ENCODE data around the gene EGFR. TPM values are rescaled to one million over a fixed set of nuclear protein-coding genes. Genes with fewer than 3 reads are reported as not detected.

The EGFR gene
- total RNA-seq, 2 experiments from 2014 or later, result not detected

DNA sequence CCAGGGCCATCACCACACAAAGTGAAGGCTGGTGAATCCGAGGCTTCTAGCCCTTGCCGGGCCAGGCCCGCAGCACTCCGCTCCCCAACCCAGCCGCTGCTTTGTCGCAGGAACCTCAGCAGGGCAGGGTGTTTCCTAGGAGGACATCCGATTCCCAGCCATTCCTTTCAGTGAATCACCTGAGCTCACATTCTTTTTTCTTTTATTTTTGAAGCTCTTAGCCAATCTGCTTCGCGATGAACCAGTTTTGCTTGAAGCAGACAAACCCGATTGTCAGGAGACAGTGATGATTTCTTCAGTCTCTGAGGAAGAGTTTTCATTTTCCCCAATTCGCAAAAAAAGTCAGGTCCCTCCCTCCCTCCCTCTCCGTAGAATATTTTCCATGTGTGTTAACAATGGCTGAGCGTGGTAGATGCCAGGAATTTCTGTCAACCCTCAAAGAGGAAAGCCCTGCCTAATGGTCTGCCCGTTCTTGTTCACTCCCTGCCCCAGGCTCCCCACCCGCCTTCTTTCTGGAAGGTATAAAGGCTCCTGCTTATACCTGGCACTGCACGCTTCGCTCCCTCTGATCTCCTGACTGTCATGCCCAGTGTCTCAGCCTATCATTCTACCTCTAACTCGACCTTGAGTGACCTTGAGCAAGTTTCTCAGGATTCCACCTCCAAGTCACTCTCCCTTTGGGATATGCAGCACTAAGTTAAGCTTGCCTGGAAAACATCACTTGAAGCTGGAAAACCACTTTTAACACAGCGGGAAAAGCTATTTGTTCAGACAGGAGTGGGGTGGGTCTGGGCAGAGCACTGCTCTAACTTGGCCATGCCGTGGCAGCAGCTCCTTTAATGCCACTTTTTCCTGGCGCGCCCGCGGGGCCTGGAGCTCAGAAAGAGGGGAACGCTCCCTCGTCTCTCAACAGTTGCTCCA is 35.1 kb downstream of the EGFR start:
- ChIA-PET CTCF (no interaction called here), POLR2A (no interaction called here)
- Mint-ChIP-seq H3K9me3 (no peaks in the 10 kb centered on the region), H3K36me3 (ENCODE audit: low read depth) (no peaks in the 10 kb centered on the region), H3K27me3 (no peaks in the 10 kb centered on the region), H3K4me1 (no peaks in the 10 kb centered on the region), H3K4me3 (no peak overlapping the region), H3K27ac (no peak overlapping the region)
- no peak for DNase-seq

DNA sequence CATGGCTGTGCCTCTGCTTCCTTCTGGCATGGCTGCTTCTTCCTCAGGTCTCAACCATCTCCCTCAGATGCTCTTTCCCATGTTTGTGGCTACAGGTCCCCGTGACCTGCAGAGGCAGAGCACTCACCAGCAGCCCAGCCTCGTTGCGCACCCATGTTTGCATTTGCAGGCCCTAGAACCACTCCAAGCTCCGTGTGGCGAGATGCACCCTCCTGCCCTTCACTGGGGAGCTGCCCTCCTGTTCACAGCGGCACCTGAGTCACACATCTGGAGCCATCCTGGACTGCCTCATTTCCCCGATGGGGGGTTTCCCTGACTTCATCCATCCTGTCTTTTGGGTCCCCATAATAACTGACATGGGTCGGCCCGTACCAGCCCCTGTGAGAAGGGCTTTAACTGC is 35.9 kb downstream of the EGFR start:
- Mint-ChIP-seq H3K4me3 (no peak overlapping the region), H3K36me3 (ENCODE audit: low read depth) (no peaks in the 10 kb centered on the region), H3K4me1 (no peaks in the 10 kb centered on the region), H3K9me3 (no peaks in the 10 kb centered on the region), H3K27ac (no peak overlapping the region), H3K27me3 (no peaks in the 10 kb centered on the region)
- no peak for DNase-seq
- POLR2A ChIA-PET, result no interaction called here
- CTCF ChIA-PET, result no interaction called here

DNA sequence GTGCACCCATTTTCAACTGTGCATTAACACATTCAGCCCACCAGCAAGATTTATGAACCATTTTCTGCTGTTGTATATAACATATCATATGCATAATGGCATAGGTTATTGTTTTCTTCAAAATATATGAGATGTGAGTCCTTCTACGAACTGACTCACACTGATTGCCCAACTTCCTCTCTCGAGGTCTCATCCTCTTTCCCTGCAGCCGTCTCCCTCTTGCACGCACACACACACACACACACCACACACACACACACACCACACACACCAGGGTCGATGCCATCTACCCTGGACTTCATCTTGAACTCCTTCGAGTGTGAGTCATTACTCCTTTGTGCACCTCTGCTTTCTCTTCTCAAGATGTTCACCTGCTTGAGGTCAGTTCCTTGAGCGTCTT is 36.7 kb downstream of the EGFR start:
- Mint-ChIP-seq H3K9me3 (no peaks in the 10 kb centered on the region), H3K27me3 (no peaks in the 10 kb centered on the region), H3K27ac (no peak overlapping the region), H3K36me3 (ENCODE audit: low read depth) (no peaks in the 10 kb centered on the region), H3K4me3 (no peak overlapping the region), H3K4me1 (no peaks in the 10 kb centered on the region)
- DNase-seq, result no peak
- ChIA-PET POLR2A (no interaction called here), CTCF (no interaction called here)

DNA sequence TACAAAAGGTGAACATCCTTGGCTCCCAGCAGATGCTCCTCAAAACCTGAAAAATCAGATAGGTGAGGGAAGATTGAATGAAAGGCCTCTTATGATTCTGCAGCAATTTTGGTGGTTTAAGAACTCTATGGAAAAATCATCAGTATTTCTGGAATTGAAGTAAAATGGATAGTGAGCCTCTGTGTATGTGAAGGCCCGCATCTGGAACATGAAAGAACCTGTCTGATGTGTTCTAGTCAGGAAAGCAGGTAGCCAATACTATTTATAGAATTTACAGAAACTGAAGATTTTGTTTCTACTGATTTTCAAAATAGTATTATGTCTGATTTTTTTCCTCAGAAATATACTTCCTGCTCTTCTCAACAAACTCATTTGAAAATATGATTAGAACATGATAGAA is 37.3 kb downstream of the EGFR start:
- Mint-ChIP-seq H3K27ac (no peak overlapping the region), H3K36me3 (ENCODE audit: low read depth) (no peaks in the 10 kb centered on the region), H3K4me1 (no peaks in the 10 kb centered on the region), H3K4me3 (no peak overlapping the region), H3K27me3 (no peaks in the 10 kb centered on the region), H3K9me3 (no peaks in the 10 kb centered on the region)
- POLR2A ChIA-PET, result no interaction called here
- no peak for DNase-seq
- CTCF ChIA-PET, result no interaction called here

DNA sequence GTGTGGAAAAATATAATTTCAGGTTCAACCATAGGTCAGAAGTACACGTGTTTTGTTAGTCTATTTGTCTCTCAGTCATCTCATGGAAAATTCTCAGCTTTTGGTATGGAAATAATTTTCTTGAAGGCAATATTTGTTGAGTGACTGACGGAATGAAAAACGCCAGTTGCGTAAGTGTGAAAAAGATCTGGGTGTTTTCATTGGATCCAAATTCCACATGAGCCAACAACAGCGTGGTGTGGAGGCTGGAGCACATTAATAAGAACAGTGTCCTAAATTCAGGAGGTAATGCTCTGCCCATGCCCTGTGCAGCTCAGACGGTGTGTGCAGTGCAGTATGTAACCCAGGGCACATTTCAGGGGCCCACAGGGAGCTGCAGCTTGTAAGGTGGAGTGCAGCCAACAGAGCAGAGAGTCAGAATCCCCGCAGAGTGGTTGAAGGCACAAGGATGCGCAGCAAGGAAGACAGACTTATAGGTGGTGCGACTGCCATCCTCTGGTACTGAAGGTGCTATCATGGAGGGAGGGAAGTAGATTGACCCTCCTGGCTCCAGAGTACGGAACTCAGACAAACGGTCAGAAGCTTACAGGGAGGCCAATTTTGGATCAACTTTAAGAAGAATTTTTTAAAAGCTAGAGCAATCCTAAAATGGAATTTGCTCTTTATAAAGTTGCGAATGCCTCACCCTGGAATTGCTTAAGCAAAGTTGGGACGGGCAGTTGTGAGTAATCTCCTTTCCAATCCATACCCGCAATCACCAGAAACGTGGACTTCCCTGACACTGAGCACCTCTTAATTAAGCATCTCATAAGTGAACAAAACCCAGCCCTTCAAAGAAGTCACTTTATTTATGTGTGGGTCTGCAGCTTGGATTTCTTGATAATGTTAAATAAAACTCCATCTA is 38.0 kb downstream of the EGFR start:
- H3K27ac Mint-ChIP-seq, result no peak overlapping the region
- H3K4me3 Mint-ChIP-seq, result no peak overlapping the region
- no peaks in the 10 kb centered on the region for H3K36me3 Mint-ChIP-seq (ENCODE audit: low read depth)
- DNase-seq, result no peak
- no peaks in the 10 kb centered on the region for H3K9me3 Mint-ChIP-seq
- no peaks in the 10 kb centered on the region for H3K4me1 Mint-ChIP-seq
- peaks cover under 1% of the 10 kb centered on the region for H3K27me3 Mint-ChIP-seq
- ChIA-PET CTCF (no interaction called here), POLR2A (no interaction called here)

DNA sequence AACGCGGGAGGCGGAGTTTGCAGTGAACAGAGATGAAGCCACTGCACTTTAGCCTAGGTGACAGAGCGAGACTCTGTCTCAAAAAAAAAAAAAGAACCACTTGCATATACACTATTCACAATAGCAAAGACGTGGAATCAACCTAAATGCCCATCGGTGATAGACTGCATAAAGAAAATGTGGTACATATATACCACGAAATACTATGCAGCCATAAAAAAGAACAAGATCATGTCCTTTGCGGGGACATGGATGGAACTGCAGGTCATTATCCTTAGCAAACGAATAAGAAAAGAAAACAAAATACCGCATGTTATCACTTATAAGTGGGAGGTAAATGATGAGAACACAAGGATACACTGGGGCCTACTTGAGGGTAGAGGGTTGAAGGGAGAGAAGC is 39.5 kb downstream of the EGFR start:
- Mint-ChIP-seq H3K27ac (no peak overlapping the region), H3K36me3 (ENCODE audit: low read depth) (no peaks in the 10 kb centered on the region), H3K4me1 (no peaks in the 10 kb centered on the region), H3K27me3 (peaks cover 6% of the 10 kb centered on the region), H3K9me3 (no peaks in the 10 kb centered on the region), H3K4me3 (no peak overlapping the region)
- CTCF ChIA-PET, result no interaction called here
- DNase-seq, result no peak
- POLR2A ChIA-PET, result no interaction called here

DNA sequence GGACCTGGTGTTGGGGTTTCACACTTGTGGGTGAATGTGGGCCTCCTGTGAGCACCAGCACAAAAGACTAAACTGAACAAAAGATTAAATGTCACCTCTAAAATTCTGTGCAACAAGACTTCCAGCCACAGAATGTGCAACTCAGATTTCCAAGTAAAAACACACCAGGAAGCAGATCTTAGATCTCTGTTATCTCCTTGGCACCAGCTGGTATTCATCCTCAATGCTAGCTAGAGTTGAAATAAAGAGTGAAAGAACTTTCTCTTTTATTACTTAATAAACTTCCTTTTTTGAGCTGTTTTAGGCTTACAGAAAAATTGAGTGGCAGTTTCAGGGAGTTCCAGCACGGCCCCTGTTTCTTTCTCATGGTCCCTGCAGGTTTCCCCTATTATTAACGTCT is 40.2 kb downstream of the EGFR start:
- no peaks in the 10 kb centered on the region for H3K36me3 Mint-ChIP-seq (ENCODE audit: low read depth)
- CTCF ChIA-PET, result no interaction called here
- DNase-seq, result no peak
- H3K27ac Mint-ChIP-seq, result no peak overlapping the region
- H3K4me1 Mint-ChIP-seq, result no peaks in the 10 kb centered on the region
- H3K27me3 Mint-ChIP-seq, result peaks cover 8% of the 10 kb centered on the region
- no peaks in the 10 kb centered on the region for H3K9me3 Mint-ChIP-seq
- H3K4me3 Mint-ChIP-seq, result no peak overlapping the region
- POLR2A ChIA-PET, result no interaction called here

DNA sequence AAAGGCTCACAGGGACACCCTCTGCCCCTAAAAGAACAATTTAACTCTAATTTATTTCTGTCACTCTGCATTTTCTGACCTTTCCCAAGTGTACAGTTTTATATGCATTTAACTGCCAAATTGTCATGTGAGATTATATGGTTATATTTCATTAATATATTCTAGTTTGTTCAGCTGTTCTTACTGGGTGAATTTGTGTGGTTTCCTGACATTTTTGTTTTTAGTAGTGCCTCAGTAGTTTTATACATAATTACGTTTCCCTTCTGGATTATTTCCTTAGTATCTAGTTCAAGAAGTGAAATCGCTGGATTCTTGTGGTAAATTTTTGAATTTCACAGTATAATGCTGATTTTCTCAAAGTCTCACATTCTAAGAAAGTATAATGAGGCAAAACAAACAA is 41.3 kb downstream of the EGFR start:
- no peak for DNase-seq
- Mint-ChIP-seq H3K27me3 (peaks cover 12% of the 10 kb centered on the region), H3K4me3 (no peak overlapping the region), H3K4me1 (no peaks in the 10 kb centered on the region), H3K36me3 (ENCODE audit: low read depth) (no peaks in the 10 kb centered on the region), H3K9me3 (no peaks in the 10 kb centered on the region), H3K27ac (no peak overlapping the region)
- CTCF ChIA-PET, result no interaction called here
- POLR2A ChIA-PET, result no interaction called here

DNA sequence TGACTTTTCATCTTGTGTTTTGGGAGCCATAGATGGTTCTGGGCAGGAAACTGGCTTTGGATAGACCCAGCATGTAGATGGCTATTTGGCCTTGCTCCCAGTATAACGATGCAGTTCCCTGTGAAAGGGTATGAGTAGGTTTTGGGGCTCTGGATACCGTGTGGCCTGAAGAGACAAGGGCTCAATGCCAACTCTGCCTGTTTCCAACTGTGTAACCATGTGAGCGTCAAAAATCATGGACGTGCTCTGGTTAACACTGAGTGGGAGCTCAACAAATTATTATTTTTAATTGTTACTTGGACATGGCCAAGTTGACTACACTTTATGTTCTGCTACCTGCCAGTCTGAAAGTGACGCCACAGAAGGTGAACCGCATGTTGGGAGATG is 41.8 kb downstream of the EGFR start:
- ChIA-PET CTCF (no interaction called here), POLR2A (no interaction called here)
- H3K9me3 Mint-ChIP-seq, result no peaks in the 10 kb centered on the region
- H3K27me3 Mint-ChIP-seq, result peaks cover 12% of the 10 kb centered on the region
- H3K4me1 Mint-ChIP-seq, result no peaks in the 10 kb centered on the region
- no peak overlapping the region for H3K4me3 Mint-ChIP-seq
- no peaks in the 10 kb centered on the region for H3K36me3 Mint-ChIP-seq (ENCODE audit: low read depth)
- DNase-seq, result no peak
- H3K27ac Mint-ChIP-seq, result no peak overlapping the region

DNA sequence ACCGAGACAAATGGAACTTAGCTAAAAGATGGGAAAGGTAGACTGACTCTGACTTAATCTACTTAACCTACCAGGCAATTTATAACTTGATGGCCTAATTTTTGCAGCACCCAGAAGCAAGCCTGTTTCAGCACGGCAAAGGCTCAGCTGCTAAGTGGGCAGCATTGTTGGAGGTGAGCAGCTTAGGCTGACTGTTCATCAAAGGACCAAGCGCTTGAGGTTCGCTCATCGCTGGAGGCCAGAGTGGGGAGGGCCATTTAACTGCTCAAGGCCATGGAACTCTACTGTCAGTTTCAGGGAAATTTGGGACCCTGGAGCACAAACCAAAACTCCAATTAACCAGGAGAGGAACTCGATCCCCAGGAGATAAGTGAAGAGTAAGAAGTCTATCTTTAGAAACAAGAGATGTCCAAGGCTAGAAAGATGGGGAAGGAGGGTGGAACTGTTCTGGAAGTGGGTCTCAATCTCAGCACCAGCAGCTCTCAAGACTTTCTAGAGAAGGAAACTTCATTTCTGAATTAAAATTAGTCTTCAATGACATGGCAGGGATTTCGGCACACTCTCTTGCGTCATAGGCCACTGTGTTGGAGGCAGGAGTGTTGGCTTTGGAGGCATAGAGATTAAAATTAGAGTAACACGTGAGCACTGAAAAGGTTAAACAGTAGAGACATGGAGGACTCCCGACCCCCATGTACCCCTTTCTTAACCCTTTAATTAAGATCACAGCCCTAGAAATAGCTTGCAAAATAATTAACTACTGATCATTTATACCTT is 43.1 kb downstream of the EGFR start:
- CTCF ChIA-PET, result interaction anchor here (0.6 kb wide), 1 partner anchor 45 kb away, joined by 3 read pairs; no protein-coding TSS in a partner anchor
- Mint-ChIP-seq H3K36me3 (ENCODE audit: low read depth) (no peaks in the 10 kb centered on the region), H3K4me1 (no peaks in the 10 kb centered on the region), H3K27ac (no peak overlapping the region), H3K9me3 (no peaks in the 10 kb centered on the region), H3K27me3 (peaks cover 12% of the 10 kb centered on the region), H3K4me3 (no peak overlapping the region)
- POLR2A ChIA-PET, result no interaction called here
- DNase-seq, result no peak

DNA sequence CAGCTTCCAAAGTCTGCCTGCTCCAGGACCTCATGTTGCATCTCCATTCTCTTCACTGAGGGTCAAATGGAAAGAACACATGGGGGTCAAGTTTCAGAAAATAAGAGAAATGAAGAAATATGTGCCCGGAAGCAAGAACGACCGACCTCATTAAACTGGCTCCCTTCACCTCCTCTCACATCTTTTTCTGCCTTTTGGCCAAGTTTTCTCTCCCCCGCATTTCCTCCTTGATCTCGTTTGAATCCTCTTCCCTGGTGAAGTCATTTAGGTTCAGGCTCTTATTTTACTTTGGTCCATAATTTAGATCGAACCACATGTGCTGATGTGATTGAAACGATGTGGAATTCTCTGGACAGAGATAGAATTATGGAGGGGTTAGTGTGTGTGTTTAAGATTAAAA is 44.2 kb downstream of the EGFR start:
- Mint-ChIP-seq H3K9me3 (no peaks in the 10 kb centered on the region), H3K4me1 (no peaks in the 10 kb centered on the region), H3K4me3 (no peak overlapping the region), H3K36me3 (ENCODE audit: low read depth) (no peaks in the 10 kb centered on the region), H3K27ac (no peak overlapping the region), H3K27me3 (peaks cover 13% of the 10 kb centered on the region)
- CTCF ChIA-PET, result no interaction called here
- DNase-seq, result no peak
- POLR2A ChIA-PET, result no interaction called here

DNA sequence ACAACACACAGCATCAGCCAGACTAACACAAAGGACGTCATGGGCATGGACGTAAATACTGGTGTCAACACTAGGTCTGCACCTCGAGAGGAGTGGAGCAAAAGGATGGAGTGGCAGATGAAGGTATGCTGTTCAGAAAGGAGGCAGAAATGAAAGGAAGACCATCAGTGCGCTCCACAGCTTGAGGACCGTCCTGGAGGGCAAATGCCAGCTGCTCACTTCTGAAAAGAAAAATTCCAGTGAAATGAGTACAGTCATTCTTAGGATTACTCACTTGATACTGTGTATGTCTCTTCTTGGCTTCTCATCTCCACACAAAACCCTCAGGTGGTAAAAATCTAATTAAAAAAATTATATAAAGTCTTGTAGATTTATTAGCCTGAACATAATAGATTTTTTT is 44.8 kb downstream of the EGFR start:
- POLR2A ChIA-PET, result no interaction called here
- Mint-ChIP-seq H3K36me3 (ENCODE audit: low read depth) (no peaks in the 10 kb centered on the region), H3K27me3 (peaks cover 14% of the 10 kb centered on the region), H3K27ac (no peak overlapping the region), H3K4me1 (no peaks in the 10 kb centered on the region), H3K9me3 (no peaks in the 10 kb centered on the region), H3K4me3 (no peak overlapping the region)
- CTCF ChIA-PET, result no interaction called here
- DNase-seq, result no peak

DNA sequence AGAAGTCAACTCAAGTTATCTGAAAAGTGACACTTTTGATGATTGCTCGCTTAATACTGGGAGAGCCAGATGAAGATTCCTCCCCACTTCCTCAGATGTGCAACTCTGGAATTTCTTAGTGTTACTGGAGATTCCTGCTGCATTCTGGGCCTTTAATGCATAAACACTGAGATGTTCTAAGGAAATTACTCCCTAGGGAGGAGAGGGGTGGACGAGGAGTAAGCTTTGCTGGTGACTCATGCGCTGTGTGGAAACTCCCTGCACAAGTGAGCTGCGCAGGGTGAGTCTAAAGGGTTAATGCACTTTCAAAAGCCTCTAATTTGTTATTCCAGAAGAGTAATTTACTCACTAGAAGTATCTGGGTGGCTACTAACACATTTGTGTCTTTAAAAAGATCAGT is 46.3 kb downstream of the EGFR start:
- no peak overlapping the region for H3K4me3 Mint-ChIP-seq
- H3K27ac Mint-ChIP-seq, result no peak overlapping the region
- ChIA-PET CTCF (no interaction called here), POLR2A (no interaction called here)
- H3K9me3 Mint-ChIP-seq, result no peaks in the 10 kb centered on the region
- peaks cover 25% of the 10 kb centered on the region for H3K27me3 Mint-ChIP-seq
- H3K4me1 Mint-ChIP-seq, result no peaks in the 10 kb centered on the region
- no peak for DNase-seq
- H3K36me3 Mint-ChIP-seq (ENCODE audit: low read depth), result no peaks in the 10 kb centered on the region

Measured in activated CD4-positive, alpha-beta T cell treated with anti-CD3 and anti-CD28 coated beads, Interleukin-2, amount 10 ng/mL, durations not matched to agents 7 days and 5 days (primary cell).